Stimulated activated naive CD8-positive, alpha-beta T cell treated with anti-CD3 and anti-CD28 coated beads, Interleukin-15, amount 100 ng/mL, for 72 hours (primary cell): ENCODE data around the gene GRIK4.
A peak's percentile ranks its signal among the peaks of the same experiment; 100 is the strongest.

Source experiments
- ATAC-seq: fragments of 150-1000 bp; cut with Tn5 transposase; 2 replicates; pipeline ENCODE4 v1.10.0; 2021; ENCODE audit warnings: mild to moderate bottlenecking, moderate library complexity
- DNase-seq, 2 donors: peaks; one replicate each; pipeline ENCODE4 v3.0.0; 2021 to 2022
- H3K27ac Mint-ChIP-seq, 2 donors: one replicate each; pipeline ENCODE4 v1.8.0; 2022; ENCODE audit warnings: mild to moderate bottlenecking in 2 of 2, mixed read lengths in 2 of 2, moderate library complexity in 2 of 2
- H3K27me3 Mint-ChIP-seq: one replicate; pipeline ENCODE4 v1.8.0; 2022; ENCODE audit warnings: mixed read lengths
- H3K4me1 Mint-ChIP-seq: one replicate; pipeline ENCODE4 v1.8.0; 2022; ENCODE audit warnings: mild to moderate bottlenecking, mixed read lengths
- H3K4me3 Mint-ChIP-seq, 2 donors: one replicate each; pipeline ENCODE4 v1.8.0; 2022; ENCODE audit warnings: mild to moderate bottlenecking in 2 of 2, mixed read lengths in 2 of 2, moderate library complexity in 1 of 2
- H3K9me3 Mint-ChIP-seq, 2 donors: one replicate each; pipeline ENCODE4 v1.8.0; 2022; ENCODE audit warnings: mixed read lengths in 2 of 2

The GRIK4 gene

DNA sequence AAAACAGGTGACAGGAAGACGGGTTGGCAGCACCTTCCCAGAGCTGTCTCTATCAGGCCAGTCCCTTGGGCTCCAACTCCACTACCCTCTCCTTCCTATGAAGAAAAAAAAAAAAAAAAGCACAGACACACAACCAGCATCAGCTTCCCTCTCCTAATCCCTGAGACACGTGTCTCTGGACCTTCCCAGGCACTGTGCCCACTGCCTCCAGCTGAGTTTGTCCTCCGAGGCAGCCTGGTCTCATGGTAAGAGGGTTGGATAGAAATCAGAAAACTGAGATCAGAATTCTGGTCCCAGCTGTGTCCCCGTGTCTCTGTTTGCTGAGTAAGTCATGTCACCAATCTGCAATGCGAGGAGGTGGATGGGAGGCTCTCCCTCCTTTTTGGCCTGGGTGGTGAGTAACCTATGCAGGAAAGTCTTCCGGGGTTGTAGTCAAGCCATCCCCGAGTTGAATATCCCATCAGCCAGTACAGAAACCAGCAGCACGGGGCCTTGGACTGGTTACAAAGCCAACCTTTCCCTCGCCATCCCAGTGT lies 318.6 kb downstream of the GRIK4 start:
- DNase-seq (no peak), ATAC-seq (no peak)
- Mint-ChIP-seq H3K27me3 (peaks cover 18% of the 10 kb centered on the region), H3K4me3 (no peak overlapping the region), H3K4me1 (no peaks in the 10 kb centered on the region), H3K9me3 (no peaks in the 10 kb centered on the region), H3K27ac (peak overlapping the region in 1 of 2 donors; percentile 28)

DNA sequence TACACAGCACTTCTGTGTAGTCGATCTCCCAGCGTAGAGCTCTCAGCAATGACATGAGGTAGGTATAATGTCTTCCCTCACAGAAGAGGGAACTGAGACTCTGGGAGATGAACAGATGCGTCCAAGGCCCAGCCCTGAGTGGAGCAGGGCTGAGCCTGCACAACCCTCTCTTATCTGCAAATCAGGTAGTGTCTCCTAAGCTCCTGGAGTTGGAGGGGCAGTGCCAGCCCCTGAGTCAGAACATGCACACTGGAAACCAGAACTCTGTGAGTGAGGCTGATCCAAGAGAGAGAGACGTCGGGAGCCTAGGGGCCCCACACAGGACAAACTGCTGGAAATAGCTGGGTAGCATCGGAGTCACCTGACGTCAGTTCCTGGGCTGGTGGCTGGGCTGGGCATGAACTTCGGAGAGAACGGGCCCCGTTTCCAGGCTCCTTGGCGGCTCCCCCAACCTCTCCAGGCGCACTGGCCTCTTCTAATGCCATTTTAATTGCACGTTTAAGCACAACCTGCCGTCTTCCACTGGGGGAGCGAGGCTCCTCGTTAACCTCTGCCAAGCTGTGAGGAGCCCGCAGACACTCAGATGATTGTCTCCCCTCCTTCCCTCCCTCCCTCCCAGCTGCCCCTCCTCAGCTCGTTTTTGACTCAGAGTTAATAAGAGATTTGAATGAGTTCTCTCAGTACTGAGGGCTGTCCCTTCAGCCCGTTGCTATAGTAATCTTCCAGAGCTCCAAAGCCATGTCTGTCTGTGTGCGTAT lies 321.1 kb downstream of the GRIK4 start:
- DNase-seq: no peak
- no peak for ATAC-seq
- Mint-ChIP-seq H3K27ac (no peak overlapping the region), H3K4me1 (no peaks in the 10 kb centered on the region), H3K9me3 (no peaks in the 10 kb centered on the region), H3K27me3 (peaks cover 32% of the 10 kb centered on the region), H3K4me3 (no peak overlapping the region)

DNA sequence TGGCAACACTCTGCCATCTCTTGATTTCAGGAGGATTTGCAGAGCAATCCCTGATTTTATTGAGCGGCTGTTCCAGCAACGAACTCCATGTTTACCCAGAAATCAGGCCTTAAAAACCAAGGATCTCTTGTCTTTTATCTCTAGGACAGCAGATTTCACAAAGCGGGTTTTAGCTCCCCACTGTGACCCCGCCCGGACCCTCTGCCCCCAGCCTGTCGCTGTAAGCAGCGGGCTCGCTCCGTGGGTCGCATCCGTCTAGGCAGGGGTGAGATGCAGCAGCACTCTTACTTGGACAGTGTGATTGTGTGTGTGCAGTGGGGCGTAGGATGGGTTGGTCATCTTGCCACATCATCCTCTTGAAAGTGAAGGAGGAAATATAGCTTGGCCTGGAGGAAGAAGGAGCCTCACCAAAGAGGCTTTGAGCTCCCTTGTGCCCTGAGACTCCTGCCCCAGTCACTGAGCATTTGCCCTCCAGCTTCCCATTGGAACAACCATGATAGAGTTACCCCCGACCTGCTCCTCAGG lies 323.2 kb downstream of the GRIK4 start:
- Mint-ChIP-seq H3K27ac (no peak overlapping the region), H3K4me3 (no peak overlapping the region), H3K9me3 (no peaks in the 10 kb centered on the region), H3K27me3 (peaks cover 39% of the 10 kb centered on the region), H3K4me1 (peaks cover 2% of the 10 kb centered on the region)
- no peak for ATAC-seq
- no peak for DNase-seq

DNA sequence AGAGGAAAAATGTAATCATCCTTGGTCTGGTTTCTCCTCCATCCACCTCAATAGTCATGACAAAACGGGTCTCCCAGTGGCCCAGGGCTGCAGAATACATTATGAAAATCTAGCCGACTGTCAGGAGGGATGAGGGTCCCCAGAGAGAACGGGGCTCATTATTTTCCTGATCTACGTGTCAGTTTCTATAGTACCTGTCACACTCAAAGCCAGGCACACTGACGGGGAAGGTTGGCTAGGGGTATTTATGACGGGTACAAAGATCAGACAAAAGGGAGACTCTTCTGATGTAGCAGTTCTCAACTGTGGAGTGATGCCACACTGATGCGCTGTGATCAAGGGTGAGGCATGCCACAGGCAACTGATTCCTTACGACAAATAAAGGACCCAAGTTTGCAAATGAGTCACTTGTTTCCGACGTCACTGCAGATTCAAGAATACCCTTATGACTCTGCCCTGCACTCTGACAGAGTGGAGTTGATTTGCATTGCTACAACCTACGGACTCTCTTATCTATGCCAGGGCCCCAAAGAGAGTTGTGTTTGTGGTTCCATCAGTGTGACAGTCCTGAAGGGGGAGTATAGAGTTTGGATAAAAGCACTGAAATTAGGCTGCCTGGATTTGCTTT lies 324.2 kb downstream of the GRIK4 start:
- ATAC-seq (peak; percentile 88), DNase-seq (peak; percentile 2 to 32)
- peaks cover 7% of the 10 kb centered on the region for H3K4me1 Mint-ChIP-seq
- peaks cover 46% of the 10 kb centered on the region for H3K27me3 Mint-ChIP-seq
- no peak overlapping the region for H3K4me3 Mint-ChIP-seq
- no peaks in the 10 kb centered on the region for H3K9me3 Mint-ChIP-seq
- no peak overlapping the region for H3K27ac Mint-ChIP-seq

DNA sequence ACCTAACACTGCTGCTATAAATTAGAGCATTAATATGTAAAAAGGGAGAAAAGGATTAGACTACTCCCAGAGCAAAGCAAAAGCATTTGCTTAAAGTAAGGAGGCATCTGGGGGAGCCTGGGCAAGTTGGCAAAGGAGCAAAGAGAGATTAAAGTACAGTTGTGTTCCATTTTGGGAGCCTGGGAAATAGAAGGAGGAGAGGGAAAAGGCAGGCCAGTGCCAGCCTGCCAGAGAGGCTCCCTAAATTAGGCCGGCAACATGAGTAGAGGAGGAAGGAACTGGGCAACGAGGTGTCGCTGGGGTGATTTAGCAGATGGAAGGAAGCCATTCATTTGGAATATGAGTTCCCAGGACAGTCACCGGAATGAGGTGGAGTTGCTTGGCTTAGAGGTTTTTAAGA lies 326.1 kb downstream of the GRIK4 start:
- no peak overlapping the region for H3K4me3 Mint-ChIP-seq
- ATAC-seq: no peak
- H3K27me3 Mint-ChIP-seq: peaks cover 40% of the 10 kb centered on the region
- peaks cover 7% of the 10 kb centered on the region for H3K4me1 Mint-ChIP-seq
- no peak for DNase-seq
- no peaks in the 10 kb centered on the region for H3K9me3 Mint-ChIP-seq
- no peak overlapping the region for H3K27ac Mint-ChIP-seq

DNA sequence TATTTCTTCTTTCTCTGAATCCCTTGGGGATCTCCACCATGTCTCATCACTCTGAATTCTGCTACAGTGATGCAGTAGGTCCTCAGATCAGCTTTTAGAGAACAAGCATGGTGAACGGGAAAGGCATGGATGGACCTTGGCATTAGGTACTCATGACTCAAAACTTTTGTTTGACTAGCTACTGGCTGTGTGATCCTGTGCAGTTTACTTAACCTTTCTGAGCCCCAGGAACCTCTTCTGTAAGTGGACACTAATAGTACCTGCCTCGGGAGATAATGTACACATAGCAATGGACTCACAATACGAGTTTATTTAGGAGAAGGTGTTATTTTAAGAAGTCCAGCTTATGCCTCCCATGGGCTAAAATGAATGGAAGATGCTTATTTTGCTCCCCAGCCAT lies 327.7 kb downstream of the GRIK4 start:
- ATAC-seq (no peak), DNase-seq (no peak)
- Mint-ChIP-seq H3K27me3 (peaks cover 29% of the 10 kb centered on the region), H3K4me1 (peaks cover 7% of the 10 kb centered on the region), H3K9me3 (no peaks in the 10 kb centered on the region), H3K27ac (no peak overlapping the region), H3K4me3 (no peak overlapping the region)

DNA sequence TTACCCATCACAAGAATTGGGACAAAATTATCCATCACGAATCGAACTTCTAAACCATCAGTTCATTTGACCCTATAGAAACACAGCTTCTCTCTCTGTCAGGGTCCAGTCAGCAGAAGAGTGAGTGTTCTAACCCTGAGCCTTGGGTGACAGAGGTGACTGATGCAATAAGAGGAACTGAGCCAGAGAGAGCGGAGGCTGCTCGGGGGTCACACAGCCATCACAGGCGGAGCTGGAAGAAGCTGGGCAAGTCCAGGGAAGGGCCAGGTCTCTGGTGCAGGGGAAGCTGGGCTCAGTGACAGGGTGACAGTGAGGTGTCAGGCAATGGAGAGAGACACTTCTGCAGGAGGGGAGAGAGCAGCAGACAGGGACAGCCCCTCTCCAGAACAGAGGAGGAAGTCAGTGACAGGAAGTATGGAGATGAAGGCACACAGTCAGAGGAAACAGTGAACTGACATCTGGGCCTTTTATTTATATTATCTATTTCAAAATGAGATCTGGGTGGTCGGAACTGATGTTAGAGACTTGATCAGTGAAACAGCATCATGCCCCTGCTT lies 328.4 kb downstream of the GRIK4 start:
- ATAC-seq (peak; percentile 26), DNase-seq (no peak)
- Mint-ChIP-seq H3K9me3 (no peaks in the 10 kb centered on the region), H3K4me3 (no peak overlapping the region), H3K4me1 (peaks cover 7% of the 10 kb centered on the region), H3K27me3 (peaks cover 29% of the 10 kb centered on the region), H3K27ac (peak overlapping the region in 1 of 2 donors; percentile 68)

DNA sequence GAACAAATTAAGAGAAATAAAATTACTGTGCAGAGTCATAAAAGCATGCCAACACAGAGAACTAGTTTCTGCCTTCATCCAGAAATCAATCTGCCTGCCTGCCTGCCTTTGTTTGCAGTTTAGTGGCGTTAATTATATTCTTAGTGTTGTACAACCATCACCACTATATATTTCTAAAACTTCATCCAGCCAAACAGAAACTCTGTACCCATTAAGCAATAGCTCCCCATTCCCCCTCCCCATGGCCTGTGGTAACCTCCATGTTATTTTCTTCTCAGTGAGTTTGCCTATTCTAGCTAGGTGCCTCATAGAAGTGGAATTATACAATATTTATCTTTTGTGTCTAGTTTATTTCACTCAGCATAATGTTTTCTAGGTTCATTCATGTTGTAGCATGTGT lies 329.1 kb downstream of the GRIK4 start:
- no peaks in the 10 kb centered on the region for H3K9me3 Mint-ChIP-seq
- DNase-seq (no peak), ATAC-seq (no peak)
- no peak overlapping the region for H3K4me3 Mint-ChIP-seq
- H3K4me1 Mint-ChIP-seq: peaks cover 7% of the 10 kb centered on the region
- peaks cover 24% of the 10 kb centered on the region for H3K27me3 Mint-ChIP-seq
- H3K27ac Mint-ChIP-seq: no peak overlapping the region

DNA sequence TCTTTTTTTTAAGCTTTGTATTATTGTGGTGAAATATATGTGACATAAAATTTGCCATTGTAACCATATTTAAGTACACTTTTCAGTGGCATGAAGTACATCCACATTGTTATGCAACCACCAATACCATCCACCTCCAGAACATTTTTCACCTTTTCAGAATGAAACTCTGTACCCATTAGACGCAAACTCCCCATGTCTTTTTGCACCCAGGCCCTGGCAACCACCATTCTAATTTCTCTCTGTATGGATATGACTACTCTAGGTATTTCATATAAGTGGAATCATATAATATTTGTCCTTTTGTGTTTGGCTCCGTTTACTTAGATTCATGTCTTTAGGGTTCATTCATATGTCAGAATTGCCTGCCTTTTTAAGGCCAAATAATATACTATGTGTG lies 329.5 kb downstream of the GRIK4 start:
- Mint-ChIP-seq H3K27ac (no peak overlapping the region), H3K27me3 (peaks cover 20% of the 10 kb centered on the region), H3K9me3 (no peaks in the 10 kb centered on the region), H3K4me3 (no peak overlapping the region), H3K4me1 (peaks cover 7% of the 10 kb centered on the region)
- no peak for ATAC-seq
- no peak for DNase-seq

DNA sequence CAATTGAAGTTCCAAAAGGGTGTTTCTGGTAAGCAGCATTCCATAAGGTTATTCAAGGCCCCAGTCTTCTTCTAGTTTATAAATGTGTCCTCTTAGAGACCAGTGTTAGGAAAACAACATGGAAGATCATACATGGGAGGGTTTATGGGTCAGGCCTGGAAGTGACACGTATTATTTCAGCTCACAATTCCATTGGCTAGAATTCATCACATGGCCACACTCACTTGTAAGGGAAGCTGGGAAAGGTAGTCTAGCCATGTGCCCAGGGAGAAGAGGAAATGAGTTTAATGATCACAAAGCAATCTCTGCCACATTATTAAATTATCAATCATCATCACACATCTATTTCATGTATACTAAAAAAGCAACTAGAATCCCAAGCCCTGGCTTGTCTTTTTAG lies 330.6 kb downstream of the GRIK4 start:
- Mint-ChIP-seq H3K4me1 (peaks cover 7% of the 10 kb centered on the region), H3K4me3 (no peak overlapping the region)

DNA sequence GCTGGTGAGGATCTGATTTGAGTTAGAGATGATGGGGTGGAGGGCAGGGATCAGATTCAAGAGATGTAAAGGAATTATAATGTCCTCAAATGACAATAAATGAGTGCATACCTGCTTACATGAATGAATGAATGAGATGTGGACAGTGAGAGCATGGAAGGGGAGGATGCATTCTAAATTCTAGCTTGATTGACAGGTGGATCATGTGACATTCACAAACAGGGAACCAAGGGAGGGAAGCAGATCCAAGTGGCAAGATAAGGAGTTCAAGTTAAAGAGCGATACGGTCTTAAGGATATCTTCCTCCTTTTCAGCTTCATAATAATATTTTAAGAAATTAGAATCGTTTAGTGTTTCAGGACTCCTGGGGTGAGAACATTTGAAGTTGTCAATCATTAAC lies 341.9 kb downstream of the GRIK4 start:
- ATAC-seq: no peak
- DNase-seq: no peak
- Mint-ChIP-seq H3K4me3 (no peak overlapping the region), H3K27ac (no peak overlapping the region), H3K4me1 (no peaks in the 10 kb centered on the region), H3K27me3 (peaks cover 15% of the 10 kb centered on the region), H3K9me3 (no peaks in the 10 kb centered on the region)

More for the DNA sequence above, 330.6 kb downstream of the GRIK4 start:
- no peak overlapping the region for H3K27ac Mint-ChIP-seq
- ATAC-seq (no peak), DNase-seq (no peak)
- no peaks in the 10 kb centered on the region for H3K9me3 Mint-ChIP-seq
- H3K27me3 Mint-ChIP-seq: peaks cover 19% of the 10 kb centered on the region

DNA sequence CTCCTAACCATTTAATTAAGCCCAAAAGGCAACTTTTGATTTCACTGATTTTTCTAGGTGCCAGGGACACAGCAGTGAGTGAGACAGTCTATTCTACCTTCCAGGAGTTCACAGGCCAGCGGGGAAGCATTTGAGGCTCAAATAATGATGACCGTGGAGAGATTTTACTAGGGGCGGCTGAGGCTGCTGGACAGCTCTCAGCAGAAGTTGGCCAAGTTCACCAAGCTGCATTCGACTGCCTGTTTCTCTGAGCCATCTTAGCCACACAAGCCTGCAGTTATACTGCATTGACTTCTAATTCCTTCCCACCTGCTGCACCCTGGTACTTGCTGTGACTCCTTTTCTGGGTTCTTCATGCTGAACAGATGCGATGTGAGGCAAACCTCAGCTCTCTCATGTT lies 343.4 kb downstream of the GRIK4 start:
- no peak for DNase-seq
- no peak for ATAC-seq
- no peaks in the 10 kb centered on the region for H3K4me1 Mint-ChIP-seq
- no peaks in the 10 kb centered on the region for H3K9me3 Mint-ChIP-seq
- no peak overlapping the region for H3K27ac Mint-ChIP-seq
- no peak overlapping the region for H3K4me3 Mint-ChIP-seq
- H3K27me3 Mint-ChIP-seq: peaks cover 15% of the 10 kb centered on the region

DNA sequence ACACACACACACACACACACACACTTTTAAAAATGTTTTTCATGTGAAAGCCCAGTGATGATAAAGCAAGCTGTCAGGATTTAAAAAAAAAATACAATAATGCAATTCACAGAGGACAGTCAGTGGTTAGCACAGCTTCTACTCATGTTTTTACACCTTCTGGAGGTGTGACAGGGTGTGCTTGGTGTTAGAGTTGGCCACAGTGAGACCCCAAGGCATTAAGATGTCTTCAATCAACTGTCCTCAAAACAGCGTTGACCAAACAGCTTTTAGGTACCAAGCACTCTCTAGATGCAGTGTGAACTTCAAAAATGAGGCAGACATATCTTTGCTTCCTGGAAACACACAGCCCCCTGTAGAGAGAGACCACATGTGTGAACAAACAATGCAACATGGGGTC lies 346.0 kb downstream of the GRIK4 start:
- H3K4me1 Mint-ChIP-seq: no peaks in the 10 kb centered on the region

DNA sequence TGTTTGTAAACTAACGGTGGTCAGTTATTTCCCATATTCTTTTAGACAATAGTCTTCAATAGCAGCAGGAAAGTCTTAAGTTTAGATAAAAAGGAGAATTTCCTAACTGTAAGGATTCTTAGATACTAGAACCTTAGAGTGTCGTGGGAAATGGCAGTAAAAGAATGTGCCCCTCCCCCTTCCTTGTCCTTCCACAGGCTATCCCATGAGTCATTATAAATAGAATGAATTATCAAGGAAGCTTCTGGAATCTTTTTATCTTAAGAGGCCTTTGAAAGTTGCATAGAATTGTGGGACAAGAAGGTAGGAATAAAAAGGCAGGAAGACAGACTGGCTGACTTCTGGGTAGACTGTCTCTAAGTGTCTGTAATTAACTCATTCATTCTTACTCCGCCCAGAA lies 347.2 kb downstream of the GRIK4 start:
- Mint-ChIP-seq H3K27ac (no peak overlapping the region), H3K27me3 (peaks cover 15% of the 10 kb centered on the region), H3K9me3 (no peaks in the 10 kb centered on the region), H3K4me1 (no peaks in the 10 kb centered on the region), H3K4me3 (no peak overlapping the region)
- no peak for ATAC-seq
- DNase-seq: no peak

More for the DNA sequence above, 346.0 kb downstream of the GRIK4 start:
- Mint-ChIP-seq H3K27me3 (peaks cover 15% of the 10 kb centered on the region), H3K9me3 (no peaks in the 10 kb centered on the region), H3K4me3 (no peak overlapping the region), H3K27ac (no peak overlapping the region)
- DNase-seq: no peak
- ATAC-seq: no peak

DNA sequence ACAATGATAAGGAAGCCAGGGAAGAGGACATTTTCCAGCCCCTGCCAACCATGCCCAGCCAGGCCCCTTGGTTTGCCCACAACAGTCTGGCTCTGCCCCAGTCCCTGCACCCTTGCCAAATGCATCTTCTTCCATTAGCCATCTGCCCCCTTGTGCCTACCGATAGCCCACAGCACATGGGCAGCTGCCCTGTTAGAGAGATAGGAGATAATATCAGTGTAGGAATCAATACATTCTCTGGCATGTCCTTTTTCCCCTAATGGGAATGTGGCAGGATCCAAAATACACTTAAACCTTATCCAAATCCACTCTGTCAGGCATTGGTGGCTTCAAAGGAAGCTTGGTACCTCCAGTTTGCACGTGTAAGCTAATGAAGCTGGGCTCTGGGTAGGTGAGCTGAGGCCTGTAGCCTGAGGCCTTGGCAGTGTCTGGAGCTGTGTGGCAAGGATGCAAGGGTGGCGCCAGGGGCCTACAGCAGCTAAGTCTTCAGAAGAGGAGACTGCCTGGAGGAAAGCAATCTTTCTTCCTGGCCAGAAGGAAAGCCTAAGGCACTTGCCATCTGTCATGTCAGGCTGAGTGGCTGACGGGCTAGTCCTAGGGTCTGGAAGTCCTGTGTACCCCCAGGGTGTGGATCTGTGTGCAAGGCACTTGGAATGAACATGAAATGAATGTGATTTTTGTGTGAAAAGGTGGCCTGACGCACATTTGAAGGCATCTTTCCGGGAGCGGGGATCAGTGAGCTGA lies 348.2 kb downstream of the GRIK4 start:
- ATAC-seq (no peak), DNase-seq (no peak)
- H3K27ac Mint-ChIP-seq: peak overlapping the region in 1 of 2 donors; percentile 33
- no peaks in the 10 kb centered on the region for H3K9me3 Mint-ChIP-seq
- peaks cover 15% of the 10 kb centered on the region for H3K27me3 Mint-ChIP-seq
- H3K4me1 Mint-ChIP-seq: no peaks in the 10 kb centered on the region
- H3K4me3 Mint-ChIP-seq: no peak overlapping the region
